ENCODE results near the gene ZNF638. TPM values are rescaled to one million over a fixed set of nuclear protein-coding genes. Genes with fewer than 3 reads are reported as not detected.

ZNF638 gene
- total and polyA plus RNA-seq, 9 of the 15 experiments (the other 6 are each of a cell fraction or from before 2014, with no cell fraction given), result 53.3 to 165 (median 98.8) TPM

DNA sequence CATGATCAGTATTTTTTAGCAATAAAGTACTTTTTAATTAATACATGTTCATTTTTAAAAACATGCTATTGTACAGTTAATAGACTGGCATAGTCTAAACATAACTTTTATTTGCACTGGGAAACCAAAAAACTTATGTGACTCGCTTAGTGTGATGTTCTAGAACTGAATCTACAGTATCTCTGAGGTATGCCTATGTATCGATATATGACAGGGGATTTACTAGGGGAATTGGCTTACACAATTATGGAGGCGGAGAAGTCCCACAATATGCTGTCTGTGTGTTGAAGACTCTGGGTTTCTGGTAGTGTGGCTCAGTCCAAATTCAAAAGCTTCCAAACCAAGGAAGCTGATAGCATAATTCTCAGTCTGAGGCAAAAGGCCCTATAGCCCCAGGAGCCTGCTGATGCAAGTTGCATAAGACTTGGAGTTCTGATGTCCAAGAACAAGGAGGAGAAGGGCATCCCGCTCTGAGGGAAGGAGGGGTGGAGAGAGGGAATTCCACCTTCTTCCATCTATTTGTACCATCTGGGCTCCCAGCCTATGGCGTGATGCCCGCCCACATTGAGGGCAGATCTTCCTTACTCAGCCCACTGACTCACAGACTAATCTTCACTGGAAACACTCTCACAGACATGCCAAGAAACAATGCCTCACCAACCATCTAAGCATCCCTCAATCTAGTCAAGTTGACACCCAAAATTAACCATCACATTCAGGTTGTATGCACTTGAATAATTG is 27.5 kb downstream of the ZNF638 start:
- intact Hi-C loops (cut with micrococcal nuclease), result no loop called here
- no peak for DNase-seq (ENCODE audit: extremely low read depth in 1 of 4, low spot score in 3 of 4)
- BruUV-seq (replicated peaks), result no TSS peak
- Histone ChIP-seq H3K27me3 (ENCODE audit: control insufficient read depth in 2 of 2, insufficient read depth in 2 of 2, low read length in 2 of 2) (no peaks in the 10 kb centered on the region), H3K9me1 (ENCODE audit: control insufficient read depth, insufficient read depth, low read length) (no peaks in the 10 kb centered on the region), H3K36me3 (ENCODE audit: control insufficient read depth, insufficient read depth, low read length) (peaks cover 86% of the 10 kb centered on the region), H3K9ac (ENCODE audit: insufficient read depth in 1 of 2, low read depth in 2 of 2, low read length in 2 of 2) (no peak overlapping the region), H3K79me2 (ENCODE audit: control insufficient read depth, insufficient read depth, low read length) (peaks cover 67% of the 10 kb centered on the region), H2AFZ (ENCODE audit: low read depth, low read length) (no peak overlapping the region), H3K4me3 (no peak overlapping the region), H3K9me3 (replicated peaks; ENCODE audit: control insufficient read depth, insufficient read depth, low read depth, low read length) (no peaks in the 10 kb centered on the region), H4K20me1 (replicated peaks; ENCODE audit: control insufficient read depth, insufficient read depth, low read length) (peaks cover 6% of the 10 kb centered on the region; the same call in 1 of the 2 replicates), H3K4me2 (ENCODE audit: insufficient read depth, low read length) (no peak overlapping the region), H3K27ac (ENCODE audit: extremely low read depth, low read depth, low read length) (no peak overlapping the region), H3K4me1 (replicated peaks in 1 of 2; ENCODE audit: control insufficient read depth in 2 of 2, insufficient read depth in 2 of 2, low read length in 2 of 2) (no peaks in the 10 kb centered on the region)
- in situ Hi-C loops (cut with MboI), result no loop called here
- 95% methylated on average over 6 of the region's 6 CpGs for WGBS (ENCODE audit: insufficient coverage, low coverage, missing lambda C conversion rate)
- ChIA-PET POLR2A (no interaction called here), CTCF (ENCODE audit: low intra/inter-chr PET ratio) (no interaction called here)
- FAIRE-seq, result no peak
- ATAC-seq, result no peak
- TF ChIP-seq, protein P1, sequence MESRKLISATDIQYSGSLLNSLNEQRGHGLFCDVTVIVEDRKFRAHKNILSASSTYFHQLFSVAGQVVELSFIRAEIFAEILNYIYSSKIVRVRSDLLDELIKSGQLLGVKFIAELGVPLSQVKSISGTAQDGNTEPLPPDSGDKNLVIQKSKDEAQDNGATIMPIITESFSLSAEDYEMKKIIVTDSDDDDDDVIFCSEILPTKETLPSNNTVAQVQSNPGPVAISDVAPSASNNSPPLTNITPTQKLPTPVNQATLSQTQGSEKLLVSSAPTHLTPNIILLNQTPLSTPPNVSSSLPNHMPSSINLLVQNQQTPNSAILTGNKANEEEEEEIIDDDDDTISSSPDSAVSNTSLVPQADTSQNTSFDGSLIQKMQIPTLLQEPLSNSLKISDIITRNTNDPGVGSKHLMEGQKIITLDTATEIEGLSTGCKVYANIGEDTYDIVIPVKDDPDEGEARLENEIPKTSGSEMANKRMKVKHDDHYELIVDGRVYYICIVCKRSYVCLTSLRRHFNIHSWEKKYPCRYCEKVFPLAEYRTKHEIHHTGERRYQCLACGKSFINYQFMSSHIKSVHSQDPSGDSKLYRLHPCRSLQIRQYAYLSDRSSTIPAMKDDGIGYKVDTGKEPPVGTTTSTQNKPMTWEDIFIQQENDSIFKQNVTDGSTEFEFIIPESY (CRISPR knock-in tag; IDR thresholded peaks at IDR 0.05), result no peak
- TF ChIP-seq ASH1L (IDR thresholded peaks at IDR 0.05; ENCODE audit: borderline replicate concordance, low read depth, partially characterized antibody) (no peak), CHD1 (IDR thresholded peaks at IDR 0.05; ENCODE audit: low read length) (no peak), USF1 (CRISPR knock-in tag; IDR thresholded peaks at IDR 0.05) (no peak), FIP1L1 (IDR thresholded peaks at IDR 0.05; ENCODE audit: low read depth, low read length, poor library complexity, severe bottlenecking) (no peak), ZNF589 (CRISPR knock-in tag; IDR thresholded peaks at IDR 0.05; ENCODE audit: low read depth) (no peak)
- TF ChIP-seq, protein P2, sequence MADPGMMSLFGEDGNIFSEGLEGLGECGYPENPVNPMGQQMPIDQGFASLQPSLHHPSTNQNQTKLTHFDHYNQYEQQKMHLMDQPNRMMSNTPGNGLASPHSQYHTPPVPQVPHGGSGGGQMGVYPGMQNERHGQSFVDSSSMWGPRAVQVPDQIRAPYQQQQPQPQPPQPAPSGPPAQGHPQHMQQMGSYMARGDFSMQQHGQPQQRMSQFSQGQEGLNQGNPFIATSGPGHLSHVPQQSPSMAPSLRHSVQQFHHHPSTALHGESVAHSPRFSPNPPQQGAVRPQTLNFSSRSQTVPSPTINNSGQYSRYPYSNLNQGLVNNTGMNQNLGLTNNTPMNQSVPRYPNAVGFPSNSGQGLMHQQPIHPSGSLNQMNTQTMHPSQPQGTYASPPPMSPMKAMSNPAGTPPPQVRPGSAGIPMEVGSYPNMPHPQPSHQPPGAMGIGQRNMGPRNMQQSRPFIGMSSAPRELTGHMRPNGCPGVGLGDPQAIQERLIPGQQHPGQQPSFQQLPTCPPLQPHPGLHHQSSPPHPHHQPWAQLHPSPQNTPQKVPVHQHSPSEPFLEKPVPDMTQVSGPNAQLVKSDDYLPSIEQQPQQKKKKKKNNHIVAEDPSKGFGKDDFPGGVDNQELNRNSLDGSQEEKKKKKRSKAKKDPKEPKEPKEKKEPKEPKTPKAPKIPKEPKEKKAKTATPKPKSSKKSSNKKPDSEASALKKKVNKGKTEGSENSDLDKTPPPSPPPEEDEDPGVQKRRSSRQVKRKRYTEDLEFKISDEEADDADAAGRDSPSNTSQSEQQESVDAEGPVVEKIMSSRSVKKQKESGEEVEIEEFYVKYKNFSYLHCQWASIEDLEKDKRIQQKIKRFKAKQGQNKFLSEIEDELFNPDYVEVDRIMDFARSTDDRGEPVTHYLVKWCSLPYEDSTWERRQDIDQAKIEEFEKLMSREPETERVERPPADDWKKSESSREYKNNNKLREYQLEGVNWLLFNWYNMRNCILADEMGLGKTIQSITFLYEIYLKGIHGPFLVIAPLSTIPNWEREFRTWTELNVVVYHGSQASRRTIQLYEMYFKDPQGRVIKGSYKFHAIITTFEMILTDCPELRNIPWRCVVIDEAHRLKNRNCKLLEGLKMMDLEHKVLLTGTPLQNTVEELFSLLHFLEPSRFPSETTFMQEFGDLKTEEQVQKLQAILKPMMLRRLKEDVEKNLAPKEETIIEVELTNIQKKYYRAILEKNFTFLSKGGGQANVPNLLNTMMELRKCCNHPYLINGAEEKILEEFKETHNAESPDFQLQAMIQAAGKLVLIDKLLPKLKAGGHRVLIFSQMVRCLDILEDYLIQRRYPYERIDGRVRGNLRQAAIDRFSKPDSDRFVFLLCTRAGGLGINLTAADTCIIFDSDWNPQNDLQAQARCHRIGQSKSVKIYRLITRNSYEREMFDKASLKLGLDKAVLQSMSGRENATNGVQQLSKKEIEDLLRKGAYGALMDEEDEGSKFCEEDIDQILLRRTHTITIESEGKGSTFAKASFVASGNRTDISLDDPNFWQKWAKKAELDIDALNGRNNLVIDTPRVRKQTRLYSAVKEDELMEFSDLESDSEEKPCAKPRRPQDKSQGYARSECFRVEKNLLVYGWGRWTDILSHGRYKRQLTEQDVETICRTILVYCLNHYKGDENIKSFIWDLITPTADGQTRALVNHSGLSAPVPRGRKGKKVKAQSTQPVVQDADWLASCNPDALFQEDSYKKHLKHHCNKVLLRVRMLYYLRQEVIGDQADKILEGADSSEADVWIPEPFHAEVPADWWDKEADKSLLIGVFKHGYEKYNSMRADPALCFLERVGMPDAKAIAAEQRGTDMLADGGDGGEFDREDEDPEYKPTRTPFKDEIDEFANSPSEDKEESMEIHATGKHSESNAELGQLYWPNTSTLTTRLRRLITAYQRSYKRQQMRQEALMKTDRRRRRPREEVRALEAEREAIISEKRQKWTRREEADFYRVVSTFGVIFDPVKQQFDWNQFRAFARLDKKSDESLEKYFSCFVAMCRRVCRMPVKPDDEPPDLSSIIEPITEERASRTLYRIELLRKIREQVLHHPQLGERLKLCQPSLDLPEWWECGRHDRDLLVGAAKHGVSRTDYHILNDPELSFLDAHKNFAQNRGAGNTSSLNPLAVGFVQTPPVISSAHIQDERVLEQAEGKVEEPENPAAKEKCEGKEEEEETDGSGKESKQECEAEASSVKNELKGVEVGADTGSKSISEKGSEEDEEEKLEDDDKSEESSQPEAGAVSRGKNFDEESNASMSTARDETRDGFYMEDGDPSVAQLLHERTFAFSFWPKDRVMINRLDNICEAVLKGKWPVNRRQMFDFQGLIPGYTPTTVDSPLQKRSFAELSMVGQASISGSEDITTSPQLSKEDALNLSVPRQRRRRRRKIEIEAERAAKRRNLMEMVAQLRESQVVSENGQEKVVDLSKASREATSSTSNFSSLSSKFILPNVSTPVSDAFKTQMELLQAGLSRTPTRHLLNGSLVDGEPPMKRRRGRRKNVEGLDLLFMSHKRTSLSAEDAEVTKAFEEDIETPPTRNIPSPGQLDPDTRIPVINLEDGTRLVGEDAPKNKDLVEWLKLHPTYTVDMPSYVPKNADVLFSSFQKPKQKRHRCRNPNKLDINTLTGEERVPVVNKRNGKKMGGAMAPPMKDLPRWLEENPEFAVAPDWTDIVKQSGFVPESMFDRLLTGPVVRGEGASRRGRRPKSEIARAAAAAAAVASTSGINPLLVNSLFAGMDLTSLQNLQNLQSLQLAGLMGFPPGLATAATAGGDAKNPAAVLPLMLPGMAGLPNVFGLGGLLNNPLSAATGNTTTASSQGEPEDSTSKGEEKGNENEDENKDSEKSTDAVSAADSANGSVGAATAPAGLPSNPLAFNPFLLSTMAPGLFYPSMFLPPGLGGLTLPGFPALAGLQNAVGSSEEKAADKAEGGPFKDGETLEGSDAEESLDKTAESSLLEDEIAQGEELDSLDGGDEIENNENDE (IDR thresholded peaks at IDR 0.05; ENCODE audit: low read depth, low read length), result no peak

Measured in K562 (cell line).